DMS 273 (cell line): ENCODE measurements around the gene MAP2K6.

Experiments used
- DNase-seq: peaks from one replicate; lab custom pipeline; 2025; ENCODE audit not compliant: unreplicated experiment; lab: John Stamatoyannopoulos, UW

Gene MAP2K6

DNA sequence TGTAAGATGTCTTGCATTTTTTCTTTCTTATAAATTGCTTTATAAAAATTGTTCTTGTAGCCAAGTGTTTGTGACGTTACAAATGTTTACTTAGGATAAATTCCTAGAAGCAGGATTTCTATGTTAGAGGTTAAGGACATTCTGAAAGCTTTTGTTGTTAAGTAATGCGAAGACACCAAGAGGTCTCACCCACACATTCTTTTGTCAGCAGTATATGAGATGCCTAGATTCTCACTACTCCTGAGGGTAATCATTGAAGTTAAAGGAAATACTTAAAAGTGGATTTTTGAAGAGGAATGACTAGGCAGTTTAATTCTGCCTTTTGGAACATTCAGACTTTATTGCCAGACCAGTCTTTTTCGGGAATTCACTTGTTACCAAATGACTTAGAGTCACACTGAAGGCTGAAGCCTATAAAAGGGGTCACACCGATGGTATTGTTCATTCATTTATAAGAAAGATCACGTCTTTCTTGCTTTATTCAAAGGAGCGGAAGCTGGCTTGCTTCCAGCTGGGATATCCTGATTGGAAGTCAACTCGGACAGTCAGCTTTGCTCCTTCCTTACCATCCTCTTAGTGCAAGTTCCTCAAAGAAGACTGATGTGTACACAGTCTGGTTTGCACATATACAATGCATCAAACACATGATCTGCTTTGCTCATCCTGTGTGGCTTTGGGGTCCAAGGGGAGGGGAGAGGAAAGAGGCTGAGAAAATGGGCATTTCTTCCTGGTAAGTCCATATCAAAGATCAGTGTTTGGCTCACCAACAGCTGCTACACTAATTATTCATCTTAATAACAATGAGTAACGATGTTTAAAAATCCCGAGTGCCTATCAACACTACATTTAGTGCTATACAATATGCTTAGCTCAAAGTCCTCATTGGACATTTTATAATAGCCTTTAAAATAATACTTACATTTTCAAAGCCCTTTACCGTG lies 160.0 kb downstream of the MAP2K6 start:
- peak; percentile 9 for DNase-seq

DNA sequence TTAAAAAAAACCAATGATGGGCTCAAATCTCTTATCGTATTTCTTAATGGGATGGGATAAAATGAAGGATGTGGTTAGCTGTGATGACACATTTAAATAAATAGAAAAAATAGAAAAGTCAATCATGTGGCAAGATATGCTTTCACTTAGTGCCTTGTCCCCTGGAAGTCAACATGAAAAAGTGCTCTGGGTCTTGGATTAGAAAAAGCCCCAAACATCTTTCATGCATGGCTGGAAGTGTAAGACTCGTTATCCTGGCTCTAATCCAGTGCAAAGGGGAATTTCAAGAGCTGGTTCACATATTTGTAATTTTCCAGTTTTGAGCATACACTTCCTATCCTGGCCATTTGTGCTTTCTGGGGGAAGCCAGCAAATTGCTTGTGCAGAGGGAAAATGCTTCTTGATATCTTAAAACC lies 160.9 kb downstream of the MAP2K6 start:
- peak; percentile 11 for DNase-seq

DNA sequence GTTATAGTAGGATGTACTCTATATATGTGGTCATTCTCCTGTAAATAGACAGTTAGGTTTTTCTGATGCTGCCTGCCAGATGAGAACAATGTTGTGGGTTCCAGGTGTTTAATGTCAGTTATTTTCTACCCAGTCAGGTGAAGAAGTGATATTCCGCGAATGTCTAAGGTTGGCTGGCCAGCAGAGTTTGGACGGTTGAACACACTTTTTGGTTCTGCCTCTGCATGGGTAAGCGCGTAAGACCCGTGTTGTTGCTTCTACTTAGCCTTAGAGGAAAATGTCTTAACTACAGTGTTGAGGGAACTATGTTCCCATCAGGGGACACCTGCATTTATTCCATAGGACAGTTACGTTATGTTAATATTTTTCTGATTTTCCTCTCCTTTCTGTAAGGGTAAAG lies 162.6 kb downstream of the MAP2K6 start:
- DNase-seq: no peak

DNA sequence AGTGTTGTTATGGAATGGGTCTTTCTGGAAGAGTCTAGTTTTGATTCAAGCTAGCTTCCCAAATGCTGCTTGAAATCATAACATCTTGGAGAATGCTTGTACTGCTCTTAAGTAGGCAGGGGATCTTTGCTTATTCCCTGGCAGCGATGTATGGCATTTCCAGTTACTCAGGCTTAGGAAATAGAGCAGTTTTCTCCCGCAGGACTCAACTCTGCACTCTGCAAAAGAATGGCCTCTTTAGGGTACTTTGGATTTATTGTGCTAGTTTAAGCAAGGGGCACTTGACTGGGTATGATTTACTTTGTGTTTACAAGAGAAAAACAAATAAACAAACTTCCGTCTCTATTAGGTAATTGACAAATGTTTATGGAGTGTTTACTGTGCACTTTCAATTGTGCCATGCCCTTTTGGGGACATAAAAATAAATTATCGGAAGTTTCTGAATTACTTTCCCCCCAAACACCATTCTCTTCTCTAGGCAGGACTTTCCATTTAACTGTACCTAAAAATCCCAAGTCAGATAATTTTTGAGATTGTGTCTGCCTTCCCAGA lies 164.0 kb downstream of the MAP2K6 start:
- no peak for DNase-seq

DNA sequence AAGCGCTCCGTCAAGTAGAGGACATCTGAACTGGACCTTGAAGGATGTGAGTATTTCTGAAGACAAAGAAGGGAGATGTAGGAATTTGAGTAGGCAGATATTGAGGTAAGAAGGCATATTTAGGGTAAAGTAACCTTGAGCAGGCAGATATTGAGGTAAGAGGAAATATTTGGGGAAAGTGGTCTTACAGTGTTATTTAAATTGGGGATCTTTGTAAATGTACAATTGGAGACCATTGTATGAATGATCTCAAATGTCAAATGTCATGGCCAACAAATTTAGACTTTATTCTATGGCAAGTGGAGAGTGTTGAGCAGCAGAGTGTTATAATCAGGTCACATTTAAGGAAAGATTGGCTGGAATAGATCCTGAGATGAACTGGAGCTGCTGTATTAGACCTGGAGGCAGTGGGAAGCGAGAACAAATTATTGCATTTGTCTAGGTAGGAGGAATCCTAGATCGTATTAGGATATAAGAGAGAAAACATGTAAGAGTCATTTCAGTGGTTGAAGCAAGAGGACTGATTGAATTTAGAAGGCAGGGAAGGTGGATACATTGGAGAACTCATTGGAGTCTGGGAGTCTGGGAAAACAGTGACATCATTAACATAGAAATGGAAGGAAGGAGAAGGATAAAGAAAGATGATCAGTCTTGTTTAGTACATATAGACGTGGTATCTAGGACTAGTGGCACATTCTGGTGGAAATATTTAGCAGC lies 165.6 kb downstream of the MAP2K6 start:
- DNase-seq: no peak

DNA sequence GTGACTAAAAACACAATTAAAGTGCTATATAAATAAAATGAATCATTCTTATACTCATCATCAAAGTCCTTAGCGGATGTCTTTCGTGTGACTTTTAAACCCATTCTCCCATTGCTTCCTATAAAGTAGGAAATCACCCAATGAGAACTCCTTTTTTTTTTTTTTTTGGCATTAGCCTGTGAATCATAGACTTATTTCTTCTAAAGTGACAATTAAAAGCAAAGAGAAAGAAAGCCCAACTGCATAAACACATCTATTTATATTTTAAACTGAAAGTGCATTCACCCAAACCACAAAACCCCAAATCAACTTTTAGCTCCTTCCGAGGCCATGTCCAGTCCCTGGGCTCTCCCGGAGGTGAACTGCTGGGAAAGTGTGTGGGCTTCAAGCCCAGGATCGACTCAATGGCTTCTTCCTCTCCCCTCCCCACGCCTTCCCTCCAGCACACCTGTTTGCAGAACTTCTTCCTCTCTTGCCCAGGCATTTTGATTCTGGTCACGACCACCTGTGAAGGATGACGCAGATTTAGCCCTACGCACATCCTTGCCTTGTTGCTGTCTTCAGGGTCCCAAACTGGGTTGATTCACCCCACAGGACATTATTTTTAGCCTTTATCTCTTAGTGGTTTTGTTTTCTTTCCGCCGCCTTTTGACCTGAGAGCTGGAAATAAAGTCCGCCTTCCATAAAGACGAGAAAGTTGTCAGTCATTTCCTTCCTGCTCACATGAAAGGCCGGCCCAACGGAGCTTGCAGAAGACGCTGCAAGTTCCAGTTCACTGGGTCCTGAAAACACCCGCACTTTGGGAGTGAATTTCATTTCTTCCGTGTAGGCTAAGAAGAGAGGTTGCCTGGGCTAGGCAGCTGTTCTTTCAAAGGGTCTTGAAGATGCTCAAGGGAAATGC lies 166.8 kb downstream of the MAP2K6 start:
- no peak for DNase-seq

DNA sequence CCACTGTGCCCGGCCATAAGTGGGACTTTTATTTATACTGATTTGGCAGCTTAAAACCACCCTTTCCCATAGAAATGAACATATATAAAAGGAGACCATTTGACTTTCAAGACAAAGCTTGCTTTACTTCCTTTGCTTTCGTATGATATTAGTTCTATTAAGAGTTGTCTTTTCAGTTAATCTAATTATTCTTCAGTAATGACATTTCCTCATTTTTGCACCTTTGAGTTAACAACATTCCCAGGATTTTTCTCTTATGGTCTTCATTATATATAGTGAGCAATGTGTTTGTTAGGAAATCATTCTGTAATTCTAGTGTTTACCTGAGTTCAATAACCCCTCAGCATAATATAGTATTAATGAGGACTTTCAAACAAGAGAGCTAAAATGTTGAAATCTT lies 173.8 kb downstream of the MAP2K6 start:
- DNase-seq: no peak

DNA sequence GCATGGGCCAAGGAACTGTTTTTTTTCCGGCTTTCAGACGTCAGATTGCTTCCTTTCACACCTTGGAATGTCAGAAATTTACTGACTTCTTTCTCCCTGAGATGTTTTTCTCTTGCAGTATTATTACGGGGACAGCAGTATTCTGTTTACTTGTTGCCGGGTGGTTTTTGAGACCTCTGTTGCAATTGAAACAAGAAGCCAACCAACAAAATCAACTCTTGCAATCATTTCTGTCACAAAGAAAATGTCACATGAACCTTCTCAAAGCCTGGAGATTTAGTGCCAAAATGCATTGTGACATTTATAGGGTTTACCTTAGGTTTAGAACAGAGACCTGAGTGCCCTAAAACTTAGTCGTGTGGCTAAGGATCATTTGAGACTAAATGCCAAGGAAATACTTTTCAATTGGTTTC lies 174.3 kb downstream of the MAP2K6 start:
- DNase-seq: no peak

DNA sequence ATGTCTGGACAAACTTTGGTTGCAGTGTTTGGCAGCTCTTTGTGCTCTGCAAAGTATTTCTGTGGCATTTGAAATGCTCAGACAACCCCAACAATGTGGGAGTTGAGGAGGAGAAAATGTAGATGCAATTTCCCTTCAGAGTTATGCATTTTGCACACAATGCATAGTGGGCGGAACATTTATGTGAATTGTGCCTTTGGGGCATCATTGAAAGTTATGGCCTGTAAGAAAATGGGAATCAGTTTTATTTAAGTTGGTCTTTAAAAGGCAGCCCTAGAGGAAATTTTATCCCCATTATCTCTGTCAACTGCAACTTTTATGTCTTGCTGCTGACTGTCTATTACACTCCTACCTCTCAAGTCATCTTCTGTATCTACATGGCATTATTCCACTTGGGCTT lies 176.2 kb downstream of the MAP2K6 start:
- DNase-seq: no peak

DNA sequence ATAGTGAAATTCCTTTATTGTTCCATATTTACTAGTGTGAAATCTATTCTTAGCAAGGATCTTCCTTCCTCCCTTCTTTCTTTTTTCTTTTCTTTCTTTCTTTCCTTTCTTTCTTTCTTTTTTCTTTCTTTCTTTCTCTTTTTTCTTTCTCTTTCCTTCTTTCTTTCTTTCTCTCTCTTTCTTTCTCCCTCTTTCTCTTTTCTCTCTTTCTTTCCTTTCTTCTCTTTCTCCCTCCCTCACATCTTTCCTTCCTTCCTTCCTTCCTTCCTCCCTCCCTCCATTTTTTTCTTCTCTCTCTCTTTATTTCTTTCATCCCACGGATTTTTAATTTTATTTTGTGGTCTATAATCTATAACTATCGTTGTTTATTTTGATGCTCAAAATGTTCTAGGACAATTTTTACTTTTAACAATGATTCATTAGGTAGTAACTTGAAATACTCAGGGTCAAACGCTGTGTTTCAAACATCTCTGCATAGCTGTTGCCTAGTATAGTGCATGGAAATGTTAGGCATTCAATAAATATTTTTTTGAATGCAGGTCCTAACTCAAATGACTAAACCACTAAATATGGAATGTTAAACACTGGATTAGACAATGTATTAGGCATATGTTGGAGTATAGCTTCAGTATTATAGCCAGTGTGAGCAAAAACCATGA lies 178.3 kb downstream of the MAP2K6 start:
- DNase-seq: no peak

DNA sequence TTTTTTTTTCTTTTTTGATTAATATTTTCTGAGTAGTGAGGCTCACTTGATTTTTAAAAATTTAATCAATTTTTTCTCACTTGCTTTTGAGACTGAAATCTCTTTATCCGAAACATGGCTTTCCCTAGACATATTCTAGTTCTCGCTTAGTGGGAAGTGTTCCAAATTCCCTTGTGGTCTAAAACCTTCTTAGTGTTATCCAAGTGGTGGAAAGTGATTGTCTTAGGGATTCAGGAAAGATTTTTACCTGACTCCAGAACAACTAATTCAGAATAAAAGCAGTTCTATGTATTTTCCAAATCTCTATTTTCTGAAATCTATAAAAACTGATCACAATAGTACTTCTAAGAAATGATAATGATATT lies 178.8 kb downstream of the MAP2K6 start:
- no peak for DNase-seq

DNA sequence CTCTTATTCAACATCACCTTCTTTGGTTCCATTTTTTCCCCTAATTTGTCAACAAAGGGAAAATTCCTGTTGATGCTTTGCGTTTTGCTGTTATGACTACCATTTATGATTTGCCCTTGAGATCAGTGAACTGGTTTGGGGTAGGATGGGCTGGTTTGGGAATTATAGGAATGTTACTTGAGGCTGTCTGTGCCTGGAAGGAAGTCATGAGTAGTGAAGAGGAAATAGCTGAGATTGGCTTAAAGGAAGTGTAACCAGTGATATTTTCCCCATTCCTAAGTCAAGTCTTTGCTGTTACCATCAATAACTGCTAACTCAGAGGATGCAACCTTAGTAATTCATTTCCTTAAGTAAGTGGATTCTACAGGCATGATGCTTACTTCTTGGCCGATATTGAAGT lies 179.2 kb downstream of the MAP2K6 start:
- DNase-seq: no peak

DNA sequence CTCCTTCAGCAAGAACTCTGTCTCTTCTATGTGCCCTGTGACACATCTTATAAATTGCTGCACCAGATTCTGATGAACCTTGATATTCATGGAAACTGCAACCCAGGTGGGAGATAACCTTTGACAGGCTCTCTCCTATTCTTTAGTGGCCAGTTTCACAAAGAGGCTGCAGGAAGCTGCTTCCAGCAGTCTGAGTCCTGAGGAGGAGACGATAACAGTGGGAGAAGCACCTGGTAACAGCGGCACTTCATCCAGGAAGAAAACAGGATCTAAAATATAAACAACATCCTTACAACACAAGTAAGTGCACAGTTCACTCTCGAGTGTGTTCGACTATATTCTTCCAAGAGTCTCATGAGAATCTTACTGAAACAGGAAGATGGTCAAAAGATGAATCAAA lies 180.1 kb downstream of the MAP2K6 start:
- DNase-seq: no peak

DNA sequence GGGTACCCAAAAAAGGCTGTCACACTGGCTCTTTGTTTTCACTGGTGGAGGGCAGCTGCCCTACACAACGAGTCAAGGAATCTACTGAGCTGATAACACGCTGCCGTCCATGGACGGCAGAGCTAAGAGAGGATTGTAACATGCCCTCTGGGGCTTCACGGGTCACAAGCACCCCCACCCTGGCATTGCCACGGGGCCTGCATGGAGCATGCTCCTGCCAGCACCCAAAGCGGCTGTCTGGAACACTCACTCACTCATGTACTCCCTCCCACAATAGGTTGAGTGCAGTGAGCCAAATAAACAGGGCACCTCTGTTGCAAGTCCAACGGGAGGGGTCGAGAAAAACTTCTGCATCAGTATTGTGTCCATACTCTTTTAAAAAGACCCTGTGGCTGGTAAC lies 181.6 kb downstream of the MAP2K6 start:
- DNase-seq: no peak

DNA sequence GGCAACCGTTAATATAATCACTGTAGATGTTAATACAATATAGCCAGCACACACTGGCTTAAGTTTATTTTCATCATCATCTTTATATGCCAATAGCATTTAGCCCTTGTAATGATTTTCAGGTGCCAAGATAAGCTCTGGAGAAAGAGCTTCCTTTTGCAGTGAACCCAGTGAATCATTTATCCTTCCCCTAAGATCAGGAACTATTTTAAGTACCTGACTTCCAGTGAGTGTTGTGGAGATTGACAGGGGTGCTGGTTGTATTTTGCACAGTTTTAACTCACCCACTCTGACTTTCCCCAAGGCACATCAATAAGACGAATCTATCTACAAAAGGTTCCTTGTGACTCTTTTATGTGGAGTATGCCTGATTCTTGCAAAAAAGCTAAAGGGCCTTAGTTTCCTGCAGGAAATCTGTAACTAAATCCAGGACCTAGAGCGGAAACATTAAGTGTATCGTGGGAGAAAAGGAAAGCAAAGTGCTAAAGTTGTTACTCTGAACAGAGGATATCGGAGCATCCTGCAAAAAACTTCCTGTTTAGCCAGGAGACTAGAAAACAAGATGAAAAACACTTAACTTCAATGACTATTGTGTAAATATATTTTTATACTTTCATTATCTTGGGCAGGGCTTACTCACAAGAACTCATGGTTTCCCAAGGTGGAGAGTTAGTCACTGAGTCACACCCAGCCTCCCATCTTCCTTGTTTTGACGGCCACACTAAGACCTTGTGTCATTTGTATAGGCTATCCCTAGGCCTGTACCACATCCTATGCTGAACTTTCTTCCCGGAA lies 183.6 kb downstream of the MAP2K6 start:
- DNase-seq: no peak

DNA sequence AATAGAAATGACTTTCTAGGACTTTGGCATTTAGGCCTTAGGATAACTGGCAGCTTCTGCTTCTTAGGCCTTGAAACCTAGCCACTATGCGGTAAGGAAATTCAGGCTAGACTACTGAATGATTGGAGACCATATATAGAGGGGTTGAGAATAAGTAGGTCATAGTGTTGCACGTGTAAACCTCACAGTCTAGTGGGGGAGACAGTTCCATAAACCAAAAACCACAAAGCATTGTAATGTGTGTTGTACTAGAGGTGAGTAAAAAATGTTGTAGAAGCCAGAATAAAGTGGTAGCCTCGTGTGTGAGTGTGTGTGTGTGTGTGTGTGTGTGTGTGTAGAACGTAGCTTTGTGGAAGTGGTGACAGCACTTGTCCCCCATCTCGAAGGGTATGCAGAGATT lies 188.5 kb downstream of the MAP2K6 start:
- no peak for DNase-seq
